Body of pancreas (tissue), 4 donors: ENCODE measurements around the gene SPRED3. TPM values are rescaled to one million over a fixed set of nuclear protein-coding genes. Genes with fewer than 3 reads are reported as not detected.

Experiments used
- ATAC-seq: fragments of 150-250 bp; one replicate; pipeline ENCODE4 v1.9.1; 2016
- DNase-seq, 4 donors: peaks; one replicate each; pipeline ENCODE4 v3.0.0-alpha.2; 2019
- H3K27ac ChIP-seq, 4 donors: fragments of 200-600 bp; sonication (generic); 1 replicate in 3 of 4; 2 replicates in 1 of 4; pipeline versions ENCODE4 v1.5.1 to v1.6.1; 2016 to 2019; ENCODE audit warnings: mild to moderate bottlenecking in 1 of 4, mixed read lengths in 1 of 4, moderate library complexity in 1 of 4
- H3K27me3 ChIP-seq, 2 donors: fragments of 200-600 bp; sonication (generic); one replicate each; pipeline ENCODE4 v1.6.0; 2016; ENCODE audit warnings: mild to moderate bottlenecking in 1 of 2
- H3K36me3 ChIP-seq, 2 donors: fragments of 200-600 bp; sonication (generic); replicated peaks in 1 of 2; 2 replicates each; pipeline ENCODE4 v1.5.1; 2016; ENCODE audit warnings: low read depth in 2 of 2; ENCODE audit not compliant: insufficient read depth in 1 of 2
- H3K4me1 ChIP-seq: fragments of 200-600 bp; sonication (generic); one replicate; pipeline ENCODE4 v1.6.0; 2016
- H3K4me3 ChIP-seq, 2 donors: fragments of 200-600 bp; sonication (generic); 1 replicate in 1 of 2; 2 replicates in 1 of 2; pipeline ENCODE4 v1.5.1; 2016 to 2019
- H3K9me3 ChIP-seq, 3 donors: fragments of 200-600 bp; sonication (generic); 1 replicate in 2 of 3; 2 replicates in 1 of 3; pipeline ENCODE4 v1.5.1; 2016
- POLR2A ChIP-seq, 3 donors: fragments of 450-650 bp; IDR thresholded peaks; one replicate each; pipeline ENCODE4 v1.6.1; 2016; ENCODE audit warnings: antibody characterized with exemption in 3 of 3, mild to moderate bottlenecking in 2 of 3
- WGBS, 2 donors: methylation state at CpG; one replicate each; pipeline ENCODE4 v1.1.5; 2017; 5-methylcytosine and 5-hydroxymethylcytosine counted together
- intact Hi-C: fragments of 100-400 bp; cut with DNase I; formaldehyde crosslinking; loops from one replicate; pipeline ENCODE4 v1.15.1; 2023
- total RNA-seq, 2 donors: library from RNA; depleted of rRNA; stranded (reverse); fragments of >200 nt; gene quantifications; one replicate each; pipeline ENCODE4 v1.1.0, GENCODE V29; 2016
- TF ChIP-seq, protein P1 (sequence below), 7 experiments: fragments of 450-650 bp in 4 of 7; fragments of 200-600 bp in 3 of 7; sonication (generic) in 3 of 7; IDR thresholded peaks; one replicate each; pipeline ENCODE4 v1.5.1; 2016 to 2019; ENCODE audit warnings: antibody characterized with exemption in 7 of 7

Gene SPRED3
- total RNA-seq, 2 donors from 2014 or later: under 0.01 to 0.52 TPM

- intact Hi-C loops: no loop called here
- no peaks in the 10 kb centered on the region for H3K9me3 ChIP-seq
- no peak overlapping the region for H3K27ac ChIP-seq
- TF ChIP-seq POLR2A (IDR thresholded peaks at IDR 0.05): no peak
- TF ChIP-seq, protein P1, sequence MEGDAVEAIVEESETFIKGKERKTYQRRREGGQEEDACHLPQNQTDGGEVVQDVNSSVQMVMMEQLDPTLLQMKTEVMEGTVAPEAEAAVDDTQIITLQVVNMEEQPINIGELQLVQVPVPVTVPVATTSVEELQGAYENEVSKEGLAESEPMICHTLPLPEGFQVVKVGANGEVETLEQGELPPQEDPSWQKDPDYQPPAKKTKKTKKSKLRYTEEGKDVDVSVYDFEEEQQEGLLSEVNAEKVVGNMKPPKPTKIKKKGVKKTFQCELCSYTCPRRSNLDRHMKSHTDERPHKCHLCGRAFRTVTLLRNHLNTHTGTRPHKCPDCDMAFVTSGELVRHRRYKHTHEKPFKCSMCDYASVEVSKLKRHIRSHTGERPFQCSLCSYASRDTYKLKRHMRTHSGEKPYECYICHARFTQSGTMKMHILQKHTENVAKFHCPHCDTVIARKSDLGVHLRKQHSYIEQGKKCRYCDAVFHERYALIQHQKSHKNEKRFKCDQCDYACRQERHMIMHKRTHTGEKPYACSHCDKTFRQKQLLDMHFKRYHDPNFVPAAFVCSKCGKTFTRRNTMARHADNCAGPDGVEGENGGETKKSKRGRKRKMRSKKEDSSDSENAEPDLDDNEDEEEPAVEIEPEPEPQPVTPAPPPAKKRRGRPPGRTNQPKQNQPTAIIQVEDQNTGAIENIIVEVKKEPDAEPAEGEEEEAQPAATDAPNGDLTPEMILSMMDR (IDR thresholded peaks at IDR 0.05): no peak
- peaks cover 19% of the 10 kb centered on the region for H3K4me1 ChIP-seq
- ATAC-seq (no peak), DNase-seq (no peak)
- no peaks in the 10 kb centered on the region for H3K27me3 ChIP-seq
- 87 to 100% methylated on average over 1 to 10 of the region's 10 CpGs for WGBS, 2 donors
- peaks cover 12 to 34% of the 10 kb centered on the region in 2 donors for H3K36me3 ChIP-seq
- no peak overlapping the region for H3K4me3 ChIP-seq
These were observed 5.3 kb upstream of the SPRED3 start for GRCh38 chr19:38383184-38383583.

DNA sequence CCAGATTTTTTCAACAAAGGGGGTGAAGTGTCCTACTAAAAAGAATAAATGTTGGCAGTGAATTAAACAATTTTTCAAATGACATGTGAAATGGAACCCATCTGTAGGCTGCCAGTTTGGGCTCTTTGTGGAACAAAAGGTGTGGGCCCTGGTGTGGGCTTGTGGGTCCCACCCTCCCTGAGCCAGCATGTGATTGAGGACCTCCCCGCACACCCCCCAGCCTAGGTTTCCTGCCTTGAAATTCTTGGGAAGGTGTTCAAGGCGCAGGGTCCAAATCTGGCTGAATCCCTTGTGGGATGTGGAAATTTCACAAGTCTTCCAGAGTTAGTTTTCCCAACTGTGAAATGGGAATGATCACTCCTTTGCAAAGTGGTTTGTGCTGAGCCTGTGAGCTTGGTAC is 4.8 kb upstream of the SPRED3 start:
- DNase-seq (no peak), ATAC-seq (no peak)
- H3K27me3 ChIP-seq: no peaks in the 10 kb centered on the region
- peaks cover 24% of the 10 kb centered on the region for H3K4me1 ChIP-seq
- no peaks in the 10 kb centered on the region for H3K9me3 ChIP-seq
- intact Hi-C loops: no loop called here
- WGBS, 2 donors: 90 to 100% methylated on average over 1 to 2 of the region's 2 CpGs
- H3K27ac ChIP-seq: no peak overlapping the region
- no peak overlapping the region for H3K4me3 ChIP-seq
- TF ChIP-seq, protein P1 (IDR thresholded peaks at IDR 0.05): no peak
- TF ChIP-seq POLR2A (IDR thresholded peaks at IDR 0.05): no peak
- peaks cover 12 to 34% of the 10 kb centered on the region in 2 donors for H3K36me3 ChIP-seq

DNA sequence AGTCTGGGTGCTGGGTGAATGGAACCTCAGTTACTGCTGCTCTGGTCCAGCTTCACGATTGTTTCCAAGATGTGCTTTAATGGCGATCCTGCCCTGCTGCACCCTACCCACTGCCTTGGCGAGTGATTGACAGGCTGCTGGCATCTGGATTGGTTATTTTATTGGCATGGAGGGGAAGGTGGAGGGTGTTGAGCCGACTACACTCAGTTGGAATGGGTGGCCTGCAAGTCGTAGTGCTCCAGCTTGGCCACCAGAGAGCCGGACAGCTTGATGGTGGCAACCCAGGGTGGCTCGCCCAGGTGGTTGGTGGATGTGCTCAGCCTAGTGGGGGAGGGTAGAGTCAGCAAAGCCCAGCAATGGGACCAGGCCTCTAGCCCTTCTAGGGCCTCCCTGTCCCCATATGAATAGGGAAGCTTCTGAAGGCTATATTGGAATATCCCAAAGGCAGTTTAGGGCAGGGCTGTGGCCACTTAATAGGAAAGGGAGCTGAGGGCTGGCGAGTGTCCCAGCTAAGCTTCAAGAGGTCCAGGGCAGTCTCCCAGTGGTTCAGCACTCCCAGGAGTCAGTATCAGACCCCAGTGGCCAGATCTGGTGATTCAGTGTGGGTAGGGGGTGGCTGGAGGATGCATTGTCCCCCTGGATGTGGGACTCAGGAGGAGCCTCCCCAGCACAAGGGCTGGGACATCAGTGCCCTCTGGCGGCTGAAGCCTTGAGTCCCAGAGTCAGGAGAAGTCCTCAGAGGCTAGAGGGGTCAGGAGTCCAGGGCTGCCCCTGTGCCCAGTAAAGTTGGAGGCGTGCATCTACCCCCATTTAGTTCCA is 4.1 kb upstream of the SPRED3 start:
- intact Hi-C loops: no loop called here
- H3K4me1 ChIP-seq: peaks cover 29% of the 10 kb centered on the region
- H3K27me3 ChIP-seq: no peaks in the 10 kb centered on the region
- DNase-seq (no peak), ATAC-seq (no peak)
- TF ChIP-seq, protein P1 (IDR thresholded peaks at IDR 0.05): no peak
- no peak for TF ChIP-seq POLR2A (IDR thresholded peaks at IDR 0.05)
- peaks cover 12 to 27% of the 10 kb centered on the region in 2 donors for H3K36me3 ChIP-seq
- H3K27ac ChIP-seq: no peak overlapping the region
- no peak overlapping the region for H3K4me3 ChIP-seq
- H3K9me3 ChIP-seq: no peaks in the 10 kb centered on the region
- WGBS, 2 donors: 74 to 80% methylated on average over 4 to 10 of the region's 10 CpGs

DNA sequence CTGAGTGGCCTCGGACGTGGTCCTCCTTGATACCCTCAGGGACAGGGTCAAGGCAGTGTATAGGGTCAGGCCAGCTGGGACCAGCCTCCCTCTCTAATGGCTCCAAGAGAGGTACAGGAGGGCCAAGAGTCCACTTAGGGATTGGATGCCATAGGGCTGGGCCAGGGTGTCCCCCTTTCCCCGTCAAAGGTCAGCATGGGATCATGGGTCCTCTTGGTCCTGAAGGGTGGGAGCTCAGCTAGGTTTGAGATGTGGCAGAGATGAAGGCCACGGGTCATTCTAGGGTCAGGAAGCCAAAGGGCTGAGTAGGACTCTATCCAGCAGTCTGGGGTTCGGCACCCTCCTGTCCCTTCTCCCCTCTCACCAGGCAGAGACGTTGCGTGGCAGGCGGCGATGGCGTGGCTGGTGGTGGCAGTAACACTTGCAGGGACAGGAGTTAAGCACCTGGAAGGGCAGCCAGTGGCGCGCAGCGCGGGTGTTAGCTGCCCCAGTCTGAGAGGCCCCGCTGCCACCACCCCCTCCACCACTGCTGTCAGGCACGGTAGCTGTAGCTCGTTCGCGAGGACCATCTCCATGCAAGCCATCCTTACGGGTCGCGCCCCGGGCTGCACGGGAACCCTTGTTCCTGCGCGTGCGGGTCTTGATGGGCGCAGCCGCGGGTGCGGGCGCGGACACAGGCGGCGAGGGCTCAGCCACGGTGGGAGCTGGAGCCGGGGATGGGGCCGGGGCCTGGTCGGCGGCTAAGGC is 3.3 kb upstream of the SPRED3 start:
- Histone ChIP-seq H3K4me3 (no peak overlapping the region), H3K4me1 (peaks cover 29% of the 10 kb centered on the region), H3K27me3 (no peaks in the 10 kb centered on the region), H3K9me3 (no peaks in the 10 kb centered on the region), H3K27ac (no peak overlapping the region), H3K36me3 (peaks cover 12 to 25% of the 10 kb centered on the region in 2 donors)
- intact Hi-C loops: no loop called here
- DNase-seq (no peak), ATAC-seq (no peak)
- WGBS, 2 donors: 91 to 92% methylated on average over 24 to 25 of the region's 40 CpGs
- TF ChIP-seq, protein P1 (IDR thresholded peaks at IDR 0.05): no peak
- TF ChIP-seq POLR2A (IDR thresholded peaks at IDR 0.05): no peak
